HG03095 (cell line): ENCODE results near the gene TMEM51.
"Not testable (repeated sequence)": the region's sequence is repeated elsewhere in the genome, so short reads cannot be mapped to it uniquely, and the experiment has no call there.

Experiments
- ATAC-seq: cut with Tn5 transposase; IDR thresholded peaks from one replicate; pipeline ENCODE4 v1.9.1; 2021; ENCODE audit warnings: moderate library complexity; ENCODE audit not compliant: unreplicated experiment

Gene TMEM51

GRCh38 chr1:15175324-15176094 is 22.0 kb downstream of the TMEM51 start:
- not testable (repeated sequence) for ATAC-seq

- no peak for ATAC-seq
Measured at GRCh38 chr1:15176120-15176519, 22.6 kb downstream of the TMEM51 start.

GRCh38 chr1:15176898-15177665 is 23.5 kb downstream of the TMEM51 start:
- no peak for ATAC-seq

- no peak for ATAC-seq
Measured at GRCh38 chr1:15177710-15178166, 24.2 kb downstream of the TMEM51 start.

GRCh38 chr1:15178571-15179484 is 25.3 kb downstream of the TMEM51 start:
- no peak for ATAC-seq

- ATAC-seq: no peak
Measured at GRCh38 chr1:15179485-15179883, 25.9 kb downstream of the TMEM51 start.

- no peak for ATAC-seq
Measured at GRCh38 chr1:15180189-15180588, 26.6 kb downstream of the TMEM51 start.

GRCh38 chr1:15180945-15181523 is 27.5 kb downstream of the TMEM51 start:
- no peak for ATAC-seq

- ATAC-seq: no peak
Measured at GRCh38 chr1:15181564-15181963, 28.0 kb downstream of the TMEM51 start.

- ATAC-seq: no peak
Measured at GRCh38 chr1:15184436-15185241, 31.1 kb downstream of the TMEM51 start.

GRCh38 chr1:15185617-15186016 is 32.1 kb downstream of the TMEM51 start:
- ATAC-seq: no peak

GRCh38 chr1:15186073-15186845 is 32.7 kb downstream of the TMEM51 start:
- no peak for ATAC-seq

- no peak for ATAC-seq
Measured at GRCh38 chr1:15186846-15187151, 33.3 kb downstream of the TMEM51 start.

- no peak for ATAC-seq
Measured at GRCh38 chr1:15187175-15188129, 33.9 kb downstream of the TMEM51 start.

- no peak for ATAC-seq
Measured at GRCh38 chr1:15188130-15188524, 34.6 kb downstream of the TMEM51 start.

- no peak for ATAC-seq
Measured at GRCh38 chr1:15188678-15189077, 35.1 kb downstream of the TMEM51 start.

- ATAC-seq: no peak
Measured at GRCh38 chr1:15189692-15190370, 36.3 kb downstream of the TMEM51 start.

GRCh38 chr1:15191267-15191666 is 37.7 kb downstream of the TMEM51 start:
- ATAC-seq: no peak
